Stomach smooth muscle (tissue), 2 donors: Measurements from ENCODE around the gene BSG.
"Not testable (repeated sequence)": the region's sequence is repeated elsewhere in the genome, so short reads cannot be mapped to it uniquely, and the experiment has no call there.

Source experiments
- H3K27ac ChIP-seq: one replicate; pipeline ENCODE4 v1.7.0; 2013; ENCODE audit warnings: mild to moderate bottlenecking, low read length, inconsistent platforms
- H3K27me3 ChIP-seq, 2 donors: one replicate each; pipeline ENCODE4 v1.7.0; 2013; ENCODE audit warnings: low read length in 2 of 2; ENCODE audit not compliant: insufficient read depth in 2 of 2, control insufficient read depth in 1 of 2
- H3K36me3 ChIP-seq, 2 donors: one replicate each; pipeline ENCODE4 v1.7.0; 2013; ENCODE audit warnings: low read length in 2 of 2; ENCODE audit not compliant: control insufficient read depth in 2 of 2, insufficient read depth in 2 of 2
- H3K4me1 ChIP-seq: one replicate; pipeline ENCODE4 v1.7.0; 2013; ENCODE audit warnings: low read length; ENCODE audit not compliant: control insufficient read depth, insufficient read depth
- H3K4me3 ChIP-seq, 2 donors: one replicate each; pipeline ENCODE4 v1.7.0; 2013; ENCODE audit warnings: low read length in 2 of 2
- H3K9ac ChIP-seq, 2 donors: one replicate each; pipeline ENCODE4 v1.7.0; 2013; ENCODE audit warnings: low read length in 2 of 2, mild to moderate bottlenecking in 1 of 2
- H3K9me3 ChIP-seq, 2 donors: one replicate each; pipeline ENCODE4 v1.7.0; 2013; ENCODE audit warnings: low read length in 2 of 2; ENCODE audit not compliant: control insufficient read depth in 2 of 2
- donor health status: healthy.
- donor health status: Pancreatic carcinoma.

Gene BSG

DNA sequence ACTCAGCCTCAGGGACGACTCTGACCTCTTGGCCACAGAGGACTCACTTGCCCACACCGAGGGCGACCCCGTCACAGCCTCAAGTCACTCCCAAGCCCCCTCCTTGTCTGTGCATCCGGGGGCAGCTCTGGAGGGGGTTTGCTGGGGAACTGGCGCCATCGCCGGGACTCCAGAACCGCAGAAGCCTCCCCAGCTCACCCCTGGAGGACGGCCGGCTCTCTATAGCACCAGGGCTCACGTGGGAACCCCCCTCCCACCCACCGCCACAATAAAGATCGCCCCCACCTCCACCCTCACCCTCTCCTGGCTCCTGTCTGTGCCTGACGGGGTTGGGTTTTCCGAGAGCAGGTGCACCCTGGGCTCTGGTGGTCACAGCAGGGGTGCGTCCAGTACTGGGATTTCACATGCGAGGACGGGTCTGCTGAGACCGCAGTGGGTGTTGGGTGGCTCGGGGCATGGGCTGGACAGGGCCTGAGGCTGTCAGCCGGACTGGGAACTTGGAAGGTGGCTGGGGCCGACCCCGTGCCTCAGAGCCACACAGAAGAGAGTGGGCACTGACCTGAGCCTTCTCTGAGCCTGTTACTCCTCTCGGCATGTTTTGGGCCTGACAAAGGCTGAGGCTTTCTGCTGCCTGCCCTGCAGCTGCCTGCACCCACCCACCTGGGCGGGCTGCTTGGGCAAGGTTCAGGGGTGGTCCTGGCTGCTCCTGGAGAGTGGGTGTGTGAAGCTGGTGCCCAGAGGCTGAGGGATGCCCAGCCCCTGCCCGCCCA is 11.0 kb downstream of the BSG start:
- H3K4me1 ChIP-seq: peaks cover 3% of the 10 kb centered on the region
- H3K27ac ChIP-seq: no peak overlapping the region
- no peaks in the 10 kb centered on the region for H3K9me3 ChIP-seq
- H3K4me3 ChIP-seq: no peak overlapping the region
- peaks cover 9 to 16% of the 10 kb centered on the region in 2 donors for H3K36me3 ChIP-seq
- peaks cover 3 to 12% of the 10 kb centered on the region in 2 donors for H3K27me3 ChIP-seq
- H3K9ac ChIP-seq: no peak overlapping the region

DNA sequence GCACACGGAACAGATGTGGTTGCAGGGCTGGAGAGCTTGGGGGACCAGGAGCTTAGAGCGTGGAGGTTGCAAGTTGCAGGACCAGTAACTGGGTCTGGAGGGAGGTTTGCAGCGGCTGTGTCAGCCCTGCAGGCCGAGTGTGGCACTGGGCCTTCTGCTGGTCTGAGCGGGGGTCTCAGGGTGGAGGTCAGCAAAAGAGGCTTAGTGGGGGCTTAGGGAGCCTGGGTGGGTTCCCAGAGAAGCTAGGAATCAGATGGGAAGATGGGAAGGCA is 11.5 kb downstream of the BSG start:
- H3K9me3 ChIP-seq: no peaks in the 10 kb centered on the region
- H3K4me1 ChIP-seq: peaks cover 7% of the 10 kb centered on the region
- peaks cover 9 to 16% of the 10 kb centered on the region in 2 donors for H3K36me3 ChIP-seq
- H3K27ac ChIP-seq: no peak overlapping the region
- no peak overlapping the region for H3K9ac ChIP-seq
- H3K27me3 ChIP-seq: peaks cover 7 to 16% of the 10 kb centered on the region in 2 donors
- H3K4me3 ChIP-seq: no peak overlapping the region

DNA sequence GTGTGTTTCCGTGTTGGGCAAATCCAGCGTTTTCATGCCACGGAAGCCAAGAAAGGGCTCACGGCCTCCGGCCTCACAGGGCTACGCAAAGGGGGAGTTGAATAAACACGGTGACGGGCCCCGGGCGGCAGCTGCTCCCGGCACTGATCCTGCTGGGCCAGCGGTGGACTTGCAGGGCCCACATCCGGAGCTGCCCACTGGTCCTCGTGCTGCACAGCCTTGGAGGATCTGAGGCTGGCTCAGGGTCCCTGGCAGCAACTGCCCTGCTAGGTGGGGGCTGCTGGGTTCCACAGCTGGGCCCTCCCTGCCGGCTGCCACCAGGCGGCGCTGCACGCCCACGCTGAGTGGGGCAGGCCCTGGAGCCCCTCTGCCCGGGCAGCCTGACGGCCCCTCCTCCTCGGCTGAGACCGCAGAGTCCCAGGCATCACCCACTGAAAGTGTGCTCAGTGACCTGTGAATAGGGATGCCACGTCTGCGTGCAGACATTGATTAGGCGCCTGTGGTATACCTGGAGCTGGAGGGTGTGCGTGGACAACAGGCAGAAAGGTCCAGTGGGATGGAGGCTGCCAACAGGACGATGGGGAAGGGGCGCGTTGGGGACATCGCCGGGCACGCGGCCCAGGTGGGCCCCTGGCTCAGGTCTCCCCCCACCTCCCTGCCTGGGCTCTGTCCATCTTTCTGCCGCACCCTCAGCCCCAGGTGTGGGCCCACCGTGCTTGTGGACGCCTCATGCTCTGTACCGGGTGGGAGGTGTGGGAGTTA is 12.0 kb downstream of the BSG start:
- no peaks in the 10 kb centered on the region for H3K9me3 ChIP-seq
- H3K4me1 ChIP-seq: peaks cover 12% of the 10 kb centered on the region
- H3K4me3 ChIP-seq: no peak overlapping the region
- H3K27me3 ChIP-seq: peaks cover 11 to 21% of the 10 kb centered on the region in 2 donors
- H3K36me3 ChIP-seq: peaks cover 9 to 16% of the 10 kb centered on the region in 2 donors
- H3K9ac ChIP-seq: no peak overlapping the region
- no peak overlapping the region for H3K27ac ChIP-seq

DNA sequence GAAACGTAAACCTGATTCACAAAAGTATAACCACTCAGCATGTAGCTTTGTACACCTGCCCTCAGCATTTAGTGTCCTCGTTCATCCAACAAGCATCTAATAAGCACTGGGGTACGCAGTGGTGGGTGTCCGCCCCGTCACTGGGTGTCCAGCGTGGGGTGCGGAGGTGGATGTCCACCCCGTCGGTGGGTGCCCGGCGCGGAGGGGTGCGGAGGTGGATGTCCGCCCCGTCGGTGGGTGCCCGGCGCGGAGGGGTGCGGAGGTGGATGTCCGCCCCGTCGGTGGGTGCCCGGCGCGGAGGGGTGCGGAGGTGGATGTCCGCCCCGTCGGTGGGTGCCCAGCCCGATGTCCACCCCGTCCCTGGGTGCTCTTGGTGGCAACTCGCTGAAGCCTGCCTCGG is 12.8 kb downstream of the BSG start:
- not testable (repeated sequence) for H3K27ac ChIP-seq, H3K9ac ChIP-seq, H3K4me3 ChIP-seq, H3K9me3 ChIP-seq
- peaks cover 9 to 16% of the 10 kb centered on the region in 2 donors for H3K36me3 ChIP-seq
- peaks cover 11 to 22% of the 10 kb centered on the region in 2 donors for H3K27me3 ChIP-seq
- H3K4me1 ChIP-seq: peaks cover 14% of the 10 kb centered on the region

DNA sequence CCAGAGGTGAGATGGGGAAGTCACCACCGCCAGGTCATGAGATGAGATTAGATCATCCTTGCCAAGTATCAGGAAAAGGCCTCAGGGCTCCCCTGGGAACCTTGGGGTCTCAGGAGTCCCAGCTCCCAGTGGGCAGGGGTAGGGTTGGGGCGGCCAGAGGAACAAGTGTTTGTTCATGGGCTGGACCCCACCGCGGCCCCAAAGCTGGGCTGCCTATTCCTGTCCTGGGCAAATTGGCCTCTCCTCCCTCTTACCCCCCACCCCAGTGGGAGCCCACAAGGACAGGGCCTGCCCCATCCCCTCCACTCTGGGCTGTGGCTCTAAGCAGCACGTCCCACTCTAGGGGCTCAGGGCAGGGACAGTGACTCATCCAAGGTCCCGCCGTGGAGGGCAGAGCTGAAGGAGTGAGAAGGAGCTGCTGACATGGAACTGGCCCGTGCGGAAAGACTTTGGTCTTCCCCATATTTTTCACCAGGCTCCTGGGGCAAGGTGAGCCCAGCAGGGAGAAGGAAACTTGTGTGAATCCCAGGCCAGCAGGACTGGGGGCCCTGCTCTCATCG is 13.2 kb downstream of the BSG start:
- peaks cover 9 to 16% of the 10 kb centered on the region in 2 donors for H3K36me3 ChIP-seq
- H3K27ac ChIP-seq: no peak overlapping the region
- H3K4me3 ChIP-seq: no peak overlapping the region
- H3K9me3 ChIP-seq: no peaks in the 10 kb centered on the region
- H3K9ac ChIP-seq: no peak overlapping the region
- H3K4me1 ChIP-seq: peaks cover 15% of the 10 kb centered on the region
- H3K27me3 ChIP-seq: peaks cover 11 to 25% of the 10 kb centered on the region in 2 donors

DNA sequence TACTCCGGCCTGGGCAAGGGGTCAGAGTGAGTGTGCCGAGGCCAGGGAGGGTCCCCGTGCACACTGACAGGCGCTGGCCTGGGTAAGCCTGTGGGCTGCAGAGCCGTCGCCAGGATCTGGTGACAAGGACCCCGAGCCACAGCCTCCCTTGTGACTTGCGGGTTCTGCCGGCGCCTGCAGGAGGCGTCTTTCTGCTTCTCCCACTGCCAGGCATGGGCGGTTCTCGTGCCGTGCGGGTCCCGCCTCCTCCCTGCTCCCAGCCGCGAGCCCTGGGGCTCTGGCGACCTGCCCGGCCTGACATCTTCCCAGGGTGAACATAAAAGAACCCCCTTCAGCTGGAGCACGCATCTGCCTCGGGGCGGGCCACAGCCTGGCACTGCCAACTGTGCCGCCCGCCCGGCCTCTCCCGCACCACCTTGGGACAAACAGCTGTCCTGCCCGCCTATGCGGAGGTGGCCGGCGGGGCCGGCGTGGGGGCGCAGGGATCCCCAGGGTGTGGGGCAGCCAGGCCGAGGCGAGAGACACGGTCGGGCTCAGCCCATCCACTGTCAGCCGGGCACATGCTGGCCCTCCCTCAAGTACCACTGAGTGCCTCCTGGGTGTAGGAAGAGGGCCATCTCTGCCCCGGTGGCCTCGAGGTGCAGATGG is 15.8 kb downstream of the BSG start:
- Histone ChIP-seq H3K4me3 (no peak overlapping the region), H3K9me3 (no peaks in the 10 kb centered on the region), H3K27ac (no peak overlapping the region), H3K27me3 (peaks cover 27 to 48% of the 10 kb centered on the region in 2 donors), H3K9ac (no peak overlapping the region), H3K36me3 (no peaks in the 10 kb centered on the region), H3K4me1 (peaks cover 18% of the 10 kb centered on the region)

DNA sequence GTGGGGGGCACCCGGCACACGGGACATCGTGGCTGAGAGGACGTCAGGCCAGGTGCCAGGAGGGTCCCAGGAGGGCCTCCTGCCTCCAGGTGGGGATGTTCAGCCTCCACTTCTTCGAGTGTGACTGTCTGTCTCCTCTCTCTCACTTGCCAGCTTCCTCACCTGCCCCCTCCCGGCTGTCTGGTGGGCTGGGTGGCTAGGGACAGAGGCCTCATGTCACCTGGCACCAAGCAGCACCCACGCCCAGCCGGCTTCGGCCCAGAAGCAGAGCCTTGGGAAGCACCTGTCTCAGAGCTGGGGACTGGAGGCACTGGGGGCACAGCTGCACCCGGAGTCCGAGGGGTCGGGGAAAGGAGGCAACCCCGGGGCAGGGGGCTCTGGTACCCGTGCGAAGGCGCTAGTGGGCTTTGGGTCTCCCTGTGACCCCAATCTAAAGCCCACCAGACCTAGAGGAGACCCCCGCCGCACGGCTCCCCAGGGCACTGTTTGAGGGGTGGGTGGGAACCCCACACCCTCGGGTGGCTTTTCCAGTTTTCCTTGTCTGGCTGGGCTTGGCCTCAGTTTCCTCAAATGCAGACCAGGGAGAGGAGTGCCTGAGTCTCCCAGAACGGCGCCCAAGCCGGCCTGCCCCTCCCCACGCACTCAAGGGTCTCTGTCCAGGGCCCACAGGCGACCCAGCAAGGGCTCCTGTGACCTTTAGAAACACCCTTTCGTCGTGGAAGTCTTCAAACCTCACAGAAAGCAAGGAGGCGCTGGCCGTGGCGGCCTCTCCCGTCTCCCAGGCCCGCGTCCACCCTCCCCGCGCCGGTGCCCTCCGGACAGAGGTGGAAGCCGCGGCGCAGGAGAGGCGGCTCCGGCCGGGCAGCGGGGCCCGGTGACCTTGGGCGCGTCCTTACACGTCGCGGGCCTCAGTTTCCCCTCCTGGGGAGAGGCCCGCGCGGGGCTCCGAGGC is 16.6 kb downstream of the BSG start:
- Histone ChIP-seq H3K36me3 (no peaks in the 10 kb centered on the region), H3K9ac (no peak overlapping the region), H3K4me1 (peaks cover 18% of the 10 kb centered on the region), H3K27ac (no peak overlapping the region), H3K27me3 (peaks cover 27 to 48% of the 10 kb centered on the region in 2 donors), H3K9me3 (no peaks in the 10 kb centered on the region), H3K4me3 (no peak overlapping the region)

DNA sequence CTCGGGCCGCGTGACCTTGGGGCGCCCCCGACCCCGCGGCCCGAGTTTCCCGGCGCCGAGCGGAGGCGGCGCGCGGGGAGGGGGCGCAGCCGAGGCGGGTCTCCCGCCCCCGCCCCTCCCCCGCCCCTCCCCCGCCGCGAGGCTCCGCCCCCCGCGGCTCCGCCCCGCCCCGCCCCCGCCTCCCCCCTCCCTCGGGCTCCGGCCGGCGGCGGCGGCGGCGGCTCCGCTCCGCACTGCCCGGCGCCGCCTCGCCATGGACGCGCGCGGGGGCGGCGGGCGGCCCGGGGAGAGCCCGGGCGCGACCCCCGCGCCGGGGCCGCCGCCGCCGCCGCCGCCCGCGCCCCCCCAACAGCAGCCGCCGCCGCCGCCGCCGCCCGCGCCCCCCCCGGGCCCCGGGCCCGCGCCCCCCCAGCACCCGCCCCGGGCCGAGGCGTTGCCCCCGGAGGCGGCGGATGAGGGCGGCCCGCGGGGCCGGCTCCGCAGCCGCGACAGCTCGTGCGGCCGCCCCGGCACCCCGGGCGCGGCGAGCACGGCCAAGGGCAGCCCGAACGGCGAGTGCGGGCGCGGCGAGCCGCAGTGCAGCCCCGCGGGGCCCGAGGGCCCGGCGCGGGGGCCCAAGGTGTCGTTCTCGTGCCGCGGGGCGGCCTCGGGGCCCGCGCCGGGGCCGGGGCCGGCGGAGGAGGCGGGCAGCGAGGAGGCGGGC is 17.4 kb downstream of the BSG start, which contains the start of gene HCN2:
Gene HCN2 (plus strand): TSS at position 189 of the 703 bp plus-strand sequence. CDS start 65 bp downstream, at position 254.
- H3K27ac ChIP-seq: no peak within 1 kb of the TSS
- H3K9ac ChIP-seq: no peak within 1 kb of the TSS
- no peaks in the 10 kb centered on the region for H3K36me3 ChIP-seq
- H3K9me3 ChIP-seq: no peaks in the 10 kb centered on the region
- no peak within 1 kb of the TSS for H3K4me3 ChIP-seq
- H3K4me1 ChIP-seq: peaks cover 18% of the 10 kb centered on the region
- peaks cover 27 to 44% of the 10 kb centered on the region in 2 donors for H3K27me3 ChIP-seq

DNA sequence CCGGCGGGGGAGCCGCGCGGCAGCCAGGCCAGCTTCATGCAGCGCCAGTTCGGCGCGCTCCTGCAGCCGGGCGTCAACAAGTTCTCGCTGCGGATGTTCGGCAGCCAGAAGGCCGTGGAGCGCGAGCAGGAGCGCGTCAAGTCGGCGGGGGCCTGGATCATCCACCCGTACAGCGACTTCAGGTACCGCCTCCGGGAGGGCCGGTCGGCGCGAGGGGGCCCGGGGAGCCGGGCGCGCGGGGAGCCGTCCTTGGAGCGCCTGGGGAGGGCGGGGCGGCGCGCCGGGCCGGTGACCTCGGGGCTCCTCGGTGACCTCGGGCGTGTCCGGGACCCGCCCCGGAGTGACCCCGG is 18.0 kb downstream of the BSG start:
- no peak overlapping the region for H3K9ac ChIP-seq
- no peaks in the 10 kb centered on the region for H3K9me3 ChIP-seq
- no peak overlapping the region for H3K27ac ChIP-seq
- no peak overlapping the region for H3K4me3 ChIP-seq
- no peaks in the 10 kb centered on the region for H3K36me3 ChIP-seq
- peaks cover 27 to 44% of the 10 kb centered on the region in 2 donors for H3K27me3 ChIP-seq
- H3K4me1 ChIP-seq: peaks cover 18% of the 10 kb centered on the region
